GM18511 (cell line): Measurements from ENCODE around the gene CYYR1.
A peak's percentile ranks its signal among the peaks of the same experiment; 100 is the strongest.

ENCODE experiments used
- ATAC-seq: cut with Tn5 transposase; IDR thresholded peaks from one replicate; pipeline ENCODE4 v1.9.1; 2021; ENCODE audit warnings: mild to moderate bottlenecking, moderate library complexity; ENCODE audit not compliant: unreplicated experiment

Gene CYYR1

DNA sequence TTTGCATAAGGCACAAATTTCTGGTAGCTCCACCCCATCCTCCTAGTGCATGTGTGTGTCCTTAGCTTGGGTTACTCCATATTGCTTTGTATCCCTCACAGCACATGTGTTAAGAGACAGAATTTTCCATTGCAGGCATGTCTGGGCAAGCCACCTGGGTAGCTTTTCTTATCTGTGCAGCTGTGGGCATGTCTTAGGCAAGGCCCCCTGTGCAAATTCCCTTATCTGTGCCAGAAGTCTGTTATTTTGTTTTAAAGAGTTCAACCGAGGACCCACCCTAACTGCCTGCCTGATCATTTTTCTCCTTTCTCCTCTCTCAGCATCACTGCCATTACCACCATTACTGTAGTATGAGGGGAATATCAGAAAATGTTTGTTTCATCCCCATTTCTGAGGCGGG lies 131.9 kb downstream of the CYYR1 start:
- no peak for ATAC-seq

DNA sequence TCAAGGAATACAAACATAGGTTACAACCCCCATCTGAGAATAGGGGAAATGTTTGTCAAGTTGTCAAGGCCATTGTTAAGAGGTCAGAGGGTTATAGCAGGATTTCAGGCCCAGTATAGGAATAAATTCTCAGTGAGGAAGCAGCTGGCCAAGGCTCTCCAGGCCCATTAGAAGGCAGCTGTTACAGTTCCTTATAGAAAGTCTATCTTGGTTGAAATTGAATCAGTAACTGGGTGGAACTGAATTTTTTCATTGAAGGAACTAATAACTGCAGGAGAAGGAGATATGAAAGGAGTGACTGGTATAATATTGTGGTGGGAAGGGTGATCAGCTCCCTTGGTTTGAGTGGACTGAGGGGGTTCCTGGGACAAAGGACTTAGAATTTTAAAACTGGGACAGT lies 134.1 kb downstream of the CYYR1 start:
- ATAC-seq, result no peak

DNA sequence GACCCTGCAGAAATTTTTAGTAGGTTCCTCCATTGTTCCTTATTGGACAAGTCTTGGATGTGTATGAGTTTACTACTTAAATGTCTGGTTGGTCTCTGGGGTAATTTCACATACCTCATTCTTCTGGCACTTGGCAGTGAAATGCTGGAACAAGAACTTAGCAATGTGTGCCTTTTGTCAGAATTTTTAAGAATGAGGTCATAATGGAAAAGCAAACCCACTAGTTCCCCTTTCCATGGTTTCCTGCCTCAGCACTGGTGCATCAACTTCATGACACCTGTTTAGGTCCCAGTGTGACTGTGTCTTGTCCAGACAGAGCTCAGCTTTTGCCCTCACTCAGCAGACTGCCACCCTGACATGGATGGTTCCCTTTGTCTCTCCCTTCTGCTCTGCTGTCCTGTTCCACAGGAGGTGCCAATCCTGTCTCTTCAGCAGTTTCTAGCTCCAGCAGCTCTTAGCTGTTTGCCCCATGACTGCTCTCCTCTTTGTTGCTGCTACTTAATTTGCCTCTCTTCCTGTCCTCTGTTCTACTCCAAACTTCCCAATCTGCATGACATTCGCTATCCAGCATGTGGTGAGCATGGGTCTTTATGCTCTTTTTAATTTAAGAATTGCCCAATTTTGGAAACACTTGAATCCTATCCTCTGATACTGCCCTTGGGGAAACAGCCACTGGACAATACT lies 135.6 kb downstream of the CYYR1 start:
- ATAC-seq, result no peak

DNA sequence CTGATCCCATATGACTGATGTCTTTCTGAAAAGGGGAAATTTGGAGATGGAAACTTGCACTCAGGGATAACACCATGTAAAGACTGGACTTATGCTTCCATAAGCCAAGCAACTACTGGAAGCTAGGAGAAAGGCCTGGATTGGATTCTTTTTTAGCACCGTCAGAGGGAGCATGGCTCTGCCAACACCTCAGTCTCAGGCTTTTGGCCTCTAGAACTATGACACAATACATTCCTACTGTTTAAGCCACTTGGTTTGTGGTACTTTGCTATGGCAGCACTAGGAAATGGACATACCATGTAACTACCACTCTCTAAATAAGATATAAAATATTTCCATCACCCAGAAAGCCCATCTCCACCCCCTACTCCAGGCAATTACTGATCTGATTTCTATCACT lies 139.7 kb downstream of the CYYR1 start:
- ATAC-seq, result no peak

DNA sequence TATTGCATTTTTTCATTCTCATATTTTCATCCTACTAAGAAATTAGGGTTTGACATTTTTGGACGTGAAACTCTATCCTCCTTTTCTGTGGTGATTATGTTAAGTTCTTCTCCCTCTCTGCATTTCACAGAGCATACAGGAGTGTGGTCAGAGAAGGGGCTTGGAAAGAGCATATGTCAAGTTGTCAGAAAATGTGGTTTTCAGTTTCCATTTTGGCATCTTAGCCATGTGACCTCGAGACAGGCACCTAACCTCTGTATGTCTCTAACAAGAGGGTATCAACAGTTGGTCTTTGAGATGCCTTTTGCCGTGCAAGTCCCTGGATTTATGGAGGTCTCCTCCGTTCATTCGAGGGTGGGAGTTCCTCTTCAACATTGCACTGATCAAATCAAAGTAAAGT lies 140.7 kb downstream of the CYYR1 start:
- ATAC-seq, result peak; percentile 75

DNA sequence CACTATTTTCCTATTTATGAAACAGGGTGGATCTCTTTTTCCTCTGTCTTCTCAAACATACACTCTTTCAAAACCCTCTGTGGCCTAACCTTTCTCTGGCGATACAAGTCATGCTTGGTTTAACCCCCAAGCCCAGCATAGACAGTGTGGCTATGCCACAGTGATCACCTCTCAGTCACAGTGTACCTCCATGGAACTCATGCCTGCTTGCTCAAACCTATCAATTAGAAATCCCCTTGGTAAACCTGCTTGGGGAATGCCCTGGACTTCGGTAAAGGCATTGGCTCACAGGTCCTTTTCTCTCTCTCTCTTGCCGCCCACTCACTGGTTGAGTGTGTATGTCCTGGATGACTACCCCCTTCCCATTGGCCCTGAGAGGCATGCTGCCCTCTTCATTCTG lies 147.5 kb downstream of the CYYR1 start:
- ATAC-seq, result peak; percentile 56

DNA sequence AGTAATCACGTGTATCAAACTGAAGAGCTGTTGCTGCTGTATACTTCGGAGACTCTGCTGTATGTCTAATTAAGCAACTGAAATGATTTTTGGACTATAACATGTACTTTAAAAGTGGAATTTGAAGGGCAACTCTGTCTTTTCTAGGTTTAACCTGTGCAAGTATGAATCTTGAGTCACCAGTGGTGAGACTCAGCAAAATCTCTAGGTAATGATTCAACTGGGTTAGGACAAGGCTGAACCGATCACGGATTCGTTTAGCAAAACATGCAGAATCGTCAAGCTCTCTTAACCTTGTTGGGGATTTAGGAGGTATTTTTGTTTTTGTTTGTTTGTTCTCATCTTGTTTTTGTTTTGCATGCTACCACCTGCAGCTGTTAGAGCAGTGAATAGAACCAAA lies 149.6 kb downstream of the CYYR1 start:
- ATAC-seq, result no peak

DNA sequence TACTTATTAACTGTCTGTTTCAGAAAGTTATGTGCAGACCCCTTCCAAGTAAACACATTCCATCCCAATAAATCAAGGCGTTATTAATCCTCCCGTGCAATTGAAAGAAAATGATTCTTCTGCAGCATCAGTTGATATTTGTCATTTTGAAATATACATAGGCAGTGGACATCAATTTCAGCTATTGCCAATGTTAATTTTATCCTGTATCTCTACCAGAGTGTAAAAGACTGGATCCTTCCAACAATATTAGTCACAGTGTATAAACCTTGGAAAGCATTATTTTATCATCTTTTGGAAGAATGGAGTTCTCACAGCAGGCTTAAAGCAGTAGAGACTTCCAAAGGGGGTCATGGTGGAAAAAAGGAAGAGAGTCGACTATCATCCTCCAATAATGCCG lies 150.4 kb downstream of the CYYR1 start:
- no peak for ATAC-seq

DNA sequence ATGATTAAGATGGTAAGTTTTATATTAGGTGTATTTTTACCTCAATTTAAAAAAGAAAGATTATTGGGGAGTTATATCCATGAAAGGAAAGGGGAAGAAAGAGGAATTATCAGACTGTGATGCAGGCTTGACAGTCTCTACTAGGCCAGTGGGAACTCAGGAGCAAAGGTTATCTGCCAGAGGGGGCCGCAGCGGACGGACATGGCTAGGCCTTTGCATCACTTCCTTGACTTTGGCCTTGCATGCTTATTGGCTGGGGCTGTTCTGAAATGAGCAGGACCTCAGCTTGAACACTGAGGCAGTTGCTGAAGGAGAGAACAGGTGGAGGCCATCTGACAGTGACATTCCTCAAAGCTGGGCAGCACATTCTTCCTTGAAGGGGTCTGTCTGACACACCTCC lies 150.9 kb downstream of the CYYR1 start:
- ATAC-seq, result no peak

DNA sequence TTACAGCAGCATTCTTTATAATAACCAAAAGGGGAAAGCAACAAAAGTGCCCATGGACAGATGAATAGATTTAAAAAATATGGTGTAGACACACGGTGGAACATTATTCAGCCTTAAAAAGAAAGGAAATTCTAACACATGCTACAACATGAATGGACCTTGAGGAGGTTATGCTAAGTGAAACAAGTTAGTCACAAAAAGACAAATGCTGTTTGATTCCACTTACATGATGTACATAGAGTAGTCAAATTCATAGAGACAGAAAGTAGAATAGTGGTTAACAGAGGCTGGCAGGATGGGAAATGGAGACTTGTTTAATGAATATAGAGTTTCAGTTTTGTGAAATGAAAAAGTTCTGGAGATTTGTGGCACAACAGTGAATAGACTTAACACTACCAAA lies 151.4 kb downstream of the CYYR1 start:
- ATAC-seq, result no peak
